HG03064 (cell line): ENCODE measurements around the gene CANT1.

Experiments used
- ATAC-seq: cut with Tn5 transposase; IDR thresholded peaks from one replicate; pipeline ENCODE4 v1.9.1; 2021; ENCODE audit warnings: low read depth; ENCODE audit not compliant: unreplicated experiment

CANT1 gene

GRCh38 chr17:78944956-78945355 is 64.6 kb downstream of the CANT1 start:
- no peak for ATAC-seq

GRCh38 chr17:78944026-78944425 is 65.5 kb downstream of the CANT1 start:
- no peak for ATAC-seq
